Esophagus squamous epithelium (tissue), 5 donors: ENCODE results near the gene SAMD7. TPM values are rescaled to one million over a fixed set of nuclear protein-coding genes. Genes with fewer than 3 reads are reported as not detected.

Source experiments
- DNase-seq: peaks from one replicate; lab custom pipeline; 2025; lab: John Stamatoyannopoulos, UW
- H3K27ac ChIP-seq, 4 donors: fragments of 200-600 bp; sonication (generic); one replicate each; pipeline ENCODE4 v1.5.1; 2016 to 2019; ENCODE audit warnings: mild to moderate bottlenecking in 1 of 4
- H3K27me3 ChIP-seq, 4 donors: fragments of 200-600 bp; sonication (generic); 1 replicate in 3 of 4; 2 replicates in 1 of 4; pipeline versions ENCODE4 v1.5.1 to v1.6.0; 2017 to 2021; ENCODE audit warnings: antibody characterized with exemption in 1 of 4
- H3K36me3 ChIP-seq, 3 donors: fragments of 200-600 bp; sonication (generic); one replicate each; pipeline ENCODE4 v1.5.1; 2016 to 2019
- H3K4me1 ChIP-seq, 3 donors: fragments of 200-600 bp; sonication (generic); one replicate each; pipeline ENCODE4 v1.5.1; 2017 to 2019
- H3K4me3 ChIP-seq, 4 donors: fragments of 200-600 bp; sonication (generic); 1 replicate in 3 of 4; 2 replicates in 1 of 4; pipeline ENCODE4 v1.5.1; 2016 to 2019; ENCODE audit warnings: mild to moderate bottlenecking in 2 of 4, moderate library complexity in 1 of 4
- H3K9me3 ChIP-seq, 3 donors: fragments of 200-600 bp; sonication (generic); one replicate each; pipeline ENCODE4 v1.5.1; 2016 to 2019
- POLR2A ChIP-seq, 4 donors: fragments of 450-650 bp; IDR thresholded peaks; one replicate each; pipeline ENCODE4 v1.6.1; 2017; ENCODE audit warnings: antibody characterized with exemption in 4 of 4, mild to moderate bottlenecking in 4 of 4, moderate library complexity in 3 of 4
- WGBS, 2 donors: methylation state at CpG; one replicate each; pipeline ENCODE4 v1.1.5; 2018; 5-methylcytosine and 5-hydroxymethylcytosine counted together
- intact Hi-C: fragments of 100-400 bp; cut with DNase I; formaldehyde crosslinking; loops from one replicate; pipeline ENCODE4 v1.15.0; 2022
- total RNA-seq, 4 donors: library from RNA; depleted of rRNA; stranded (reverse); fragments of >200 nt; gene quantifications; one replicate each; pipeline ENCODE4 v1.1.0, GENCODE V29; 2016
- TF ChIP-seq, protein P1 (sequence below), 6 experiments: fragments of 450-650 bp in 4 of 6; fragments of 200-600 bp in 2 of 6; sonication (generic) in 2 of 6; IDR thresholded peaks; one replicate each; pipeline ENCODE4 v1.5.1; 2016 to 2019; ENCODE audit warnings: antibody characterized with exemption in 6 of 6, mild to moderate bottlenecking in 4 of 6, moderate library complexity in 4 of 6
- donor health status: DM: yes; HTN: yes; CAD: no.

SAMD7 gene
- total RNA-seq, 4 donors from 2014 or later = not detected

DNA sequence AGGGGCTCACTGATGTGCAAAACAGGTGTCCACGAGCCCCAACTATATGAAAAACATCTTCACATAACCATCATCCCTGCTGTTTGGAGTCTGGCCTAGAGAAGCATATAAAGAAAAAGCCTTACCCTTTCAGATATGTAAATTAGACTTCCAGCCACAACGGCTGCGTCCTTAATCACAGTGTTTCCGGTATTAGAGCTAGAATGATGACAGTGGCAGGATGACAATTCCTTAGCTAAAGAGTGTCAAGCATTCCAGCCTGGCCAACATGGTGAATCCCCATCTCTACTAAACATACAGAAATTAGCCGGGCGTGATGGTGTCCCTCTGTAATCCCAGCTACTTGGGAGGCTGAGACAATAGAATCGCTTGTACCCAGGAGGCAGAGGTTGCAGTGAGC lies 19.5 kb upstream of the SAMD7 start:
- WGBS, 2 donors = 61 to 89% methylated on average over 3 to 4 of the region's 7 CpGs
- intact Hi-C loops = no loop called here
- TF ChIP-seq POLR2A (IDR thresholded peaks at IDR 0.05) = no peak
- TF ChIP-seq, protein P1, sequence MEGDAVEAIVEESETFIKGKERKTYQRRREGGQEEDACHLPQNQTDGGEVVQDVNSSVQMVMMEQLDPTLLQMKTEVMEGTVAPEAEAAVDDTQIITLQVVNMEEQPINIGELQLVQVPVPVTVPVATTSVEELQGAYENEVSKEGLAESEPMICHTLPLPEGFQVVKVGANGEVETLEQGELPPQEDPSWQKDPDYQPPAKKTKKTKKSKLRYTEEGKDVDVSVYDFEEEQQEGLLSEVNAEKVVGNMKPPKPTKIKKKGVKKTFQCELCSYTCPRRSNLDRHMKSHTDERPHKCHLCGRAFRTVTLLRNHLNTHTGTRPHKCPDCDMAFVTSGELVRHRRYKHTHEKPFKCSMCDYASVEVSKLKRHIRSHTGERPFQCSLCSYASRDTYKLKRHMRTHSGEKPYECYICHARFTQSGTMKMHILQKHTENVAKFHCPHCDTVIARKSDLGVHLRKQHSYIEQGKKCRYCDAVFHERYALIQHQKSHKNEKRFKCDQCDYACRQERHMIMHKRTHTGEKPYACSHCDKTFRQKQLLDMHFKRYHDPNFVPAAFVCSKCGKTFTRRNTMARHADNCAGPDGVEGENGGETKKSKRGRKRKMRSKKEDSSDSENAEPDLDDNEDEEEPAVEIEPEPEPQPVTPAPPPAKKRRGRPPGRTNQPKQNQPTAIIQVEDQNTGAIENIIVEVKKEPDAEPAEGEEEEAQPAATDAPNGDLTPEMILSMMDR (IDR thresholded peaks at IDR 0.05) = no peak

GRCh38 chr3:169894110-169894509 lies 17.3 kb upstream of the SAMD7 start:
- H3K27ac ChIP-seq = no peak overlapping the region
- H3K4me3 ChIP-seq = no peak overlapping the region
- no peaks in the 10 kb centered on the region for H3K9me3 ChIP-seq
- no peaks in the 10 kb centered on the region for H3K4me1 ChIP-seq
- H3K36me3 ChIP-seq = no peaks in the 10 kb centered on the region
- no peak for DNase-seq
- WGBS, 2 donors = 69 to 73% methylated on average over 7 of the region's 7 CpGs
- intact Hi-C loops = no loop called here
- no peaks in the 10 kb centered on the region for H3K27me3 ChIP-seq
- TF ChIP-seq, protein P1 (IDR thresholded peaks at IDR 0.05) = no peak
- TF ChIP-seq POLR2A (IDR thresholded peaks at IDR 0.05) = no peak

More for the DNA sequence above, 19.5 kb upstream of the SAMD7 start:
- H3K36me3 ChIP-seq = no peaks in the 10 kb centered on the region
- H3K27ac ChIP-seq = no peak overlapping the region
- no peaks in the 10 kb centered on the region for H3K9me3 ChIP-seq
- H3K4me1 ChIP-seq = no peaks in the 10 kb centered on the region
- no peak for DNase-seq
- H3K27me3 ChIP-seq = no peaks in the 10 kb centered on the region
- H3K4me3 ChIP-seq = no peak overlapping the region

- peaks cover 0 to under 1% (median 0%) of the 10 kb centered on the region in 3 donors for H3K9me3 ChIP-seq
- 30 to 57% methylated on average over 5 to 6 of the region's 6 CpGs for WGBS, 2 donors
- TF ChIP-seq, protein P1 (IDR thresholded peaks at IDR 0.05) = no peak
- TF ChIP-seq POLR2A (IDR thresholded peaks at IDR 0.05) = no peak
- H3K36me3 ChIP-seq = no peaks in the 10 kb centered on the region
- intact Hi-C loops = no loop called here
- no peaks in the 10 kb centered on the region for H3K27me3 ChIP-seq
- H3K27ac ChIP-seq = no peak overlapping the region
- no peaks in the 10 kb centered on the region for H3K4me1 ChIP-seq
- DNase-seq = no peak
- no peak overlapping the region for H3K4me3 ChIP-seq
Observed at GRCh38 chr3:169895072-169895471, 16.3 kb upstream of the SAMD7 start.

- peaks cover 0 to 20% (median 16%) of the 10 kb centered on the region in 3 donors for H3K9me3 ChIP-seq
- H3K36me3 ChIP-seq = no peaks in the 10 kb centered on the region
- H3K27ac ChIP-seq = no peak overlapping the region
- no peak overlapping the region for H3K4me3 ChIP-seq
- no peak for TF ChIP-seq POLR2A (IDR thresholded peaks at IDR 0.05)
- TF ChIP-seq, protein P1 (IDR thresholded peaks at IDR 0.05) = no peak
- intact Hi-C loops = no loop called here
- no peaks in the 10 kb centered on the region for H3K27me3 ChIP-seq
- no peaks in the 10 kb centered on the region for H3K4me1 ChIP-seq
- DNase-seq = no peak
- WGBS, 2 donors = 94 to 100% methylated on average over 1 of the region's 1 CpG
Observed at GRCh38 chr3:169897284-169897683, 14.1 kb upstream of the SAMD7 start.

DNA sequence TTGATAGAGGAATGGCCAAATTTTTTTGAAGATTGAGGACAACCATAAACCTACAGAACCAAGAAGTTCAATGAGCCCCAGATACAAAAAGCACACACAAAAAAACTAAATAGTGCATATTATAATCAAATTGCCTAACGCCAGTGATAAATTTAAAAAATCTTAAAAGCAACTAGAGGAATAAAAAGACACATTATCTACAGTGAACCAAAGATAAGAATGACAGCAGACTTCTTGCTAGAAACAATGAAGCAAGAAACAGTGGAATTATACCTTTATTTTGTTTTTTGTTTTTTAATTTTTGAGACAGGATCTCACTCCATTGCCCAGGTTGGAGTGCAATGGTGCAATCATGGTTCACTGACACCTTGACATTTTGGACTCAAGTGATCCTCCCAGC lies 9.9 kb upstream of the SAMD7 start:
- DNase-seq = no peak
- Histone ChIP-seq H3K9me3 (peaks cover 0 to 24% (median 16%) of the 10 kb centered on the region in 3 donors), H3K4me1 (peaks cover 0 to 4% (median 0%) of the 10 kb centered on the region in 3 donors), H3K4me3 (no peak overlapping the region), H3K27ac (no peak overlapping the region), H3K27me3 (no peaks in the 10 kb centered on the region), H3K36me3 (no peaks in the 10 kb centered on the region)
- WGBS, 2 donors = 88 to 89% methylated on average over 1 of the region's 1 CpG
- intact Hi-C loops = no loop called here
- TF ChIP-seq, protein P1 (IDR thresholded peaks at IDR 0.05) = no peak
- no peak for TF ChIP-seq POLR2A (IDR thresholded peaks at IDR 0.05)
